NCI-H446 treated with DMSO at 0.1 percent for 48 hours (cell line): ENCODE data around the gene NUP54.

Experiments
- DNase-seq: peaks from one replicate; lab custom pipeline; 2025; lab: John Stamatoyannopoulos, UW

The NUP54 gene, protein sequence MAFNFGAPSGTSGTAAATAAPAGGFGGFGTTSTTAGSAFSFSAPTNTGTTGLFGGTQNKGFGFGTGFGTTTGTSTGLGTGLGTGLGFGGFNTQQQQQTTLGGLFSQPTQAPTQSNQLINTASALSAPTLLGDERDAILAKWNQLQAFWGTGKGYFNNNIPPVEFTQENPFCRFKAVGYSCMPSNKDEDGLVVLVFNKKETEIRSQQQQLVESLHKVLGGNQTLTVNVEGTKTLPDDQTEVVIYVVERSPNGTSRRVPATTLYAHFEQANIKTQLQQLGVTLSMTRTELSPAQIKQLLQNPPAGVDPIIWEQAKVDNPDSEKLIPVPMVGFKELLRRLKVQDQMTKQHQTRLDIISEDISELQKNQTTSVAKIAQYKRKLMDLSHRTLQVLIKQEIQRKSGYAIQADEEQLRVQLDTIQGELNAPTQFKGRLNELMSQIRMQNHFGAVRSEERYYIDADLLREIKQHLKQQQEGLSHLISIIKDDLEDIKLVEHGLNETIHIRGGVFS

DNA sequence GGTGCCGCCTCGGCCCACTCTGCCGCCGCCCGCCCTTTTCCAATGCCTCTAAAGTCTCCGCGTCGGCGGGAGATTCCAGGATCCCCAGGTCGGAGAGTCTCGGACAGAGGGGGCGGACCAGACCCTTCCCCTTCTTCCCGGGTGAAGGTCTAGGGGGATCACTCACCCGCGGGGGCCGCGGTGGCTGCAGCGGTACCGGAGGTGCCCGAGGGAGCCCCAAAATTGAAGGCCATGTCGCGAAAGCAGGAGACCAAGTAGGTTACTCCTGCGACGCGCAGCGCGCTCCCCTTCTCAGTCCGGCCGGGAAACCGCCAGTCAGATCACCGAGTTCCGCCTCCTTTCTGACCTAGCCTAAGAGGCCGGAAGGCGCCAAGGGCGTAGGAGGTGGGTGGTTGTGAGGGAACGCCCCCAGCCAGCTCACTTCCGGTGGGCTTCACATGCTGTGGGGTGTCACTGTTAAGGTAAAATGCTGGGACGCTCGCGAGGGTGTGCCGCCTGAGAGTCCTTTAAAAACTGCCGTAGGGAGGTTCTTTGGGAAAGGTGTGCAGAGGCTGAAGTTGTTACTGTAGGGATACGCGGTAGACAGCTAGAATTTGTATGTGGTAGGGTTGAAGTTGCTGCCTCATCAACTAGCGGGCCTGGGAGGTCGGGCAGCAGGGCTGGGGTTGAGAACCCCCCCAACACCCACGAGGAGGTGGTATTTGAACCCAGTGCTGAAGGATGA, at the start of gene NUP54:
Gene NUP54 (minus strand): TSS at position 256 of the 724 bp plus-strand sequence. CDS start 23 bp downstream, at position 233.
- DNase-seq, result peak; percentile 78

DNA sequence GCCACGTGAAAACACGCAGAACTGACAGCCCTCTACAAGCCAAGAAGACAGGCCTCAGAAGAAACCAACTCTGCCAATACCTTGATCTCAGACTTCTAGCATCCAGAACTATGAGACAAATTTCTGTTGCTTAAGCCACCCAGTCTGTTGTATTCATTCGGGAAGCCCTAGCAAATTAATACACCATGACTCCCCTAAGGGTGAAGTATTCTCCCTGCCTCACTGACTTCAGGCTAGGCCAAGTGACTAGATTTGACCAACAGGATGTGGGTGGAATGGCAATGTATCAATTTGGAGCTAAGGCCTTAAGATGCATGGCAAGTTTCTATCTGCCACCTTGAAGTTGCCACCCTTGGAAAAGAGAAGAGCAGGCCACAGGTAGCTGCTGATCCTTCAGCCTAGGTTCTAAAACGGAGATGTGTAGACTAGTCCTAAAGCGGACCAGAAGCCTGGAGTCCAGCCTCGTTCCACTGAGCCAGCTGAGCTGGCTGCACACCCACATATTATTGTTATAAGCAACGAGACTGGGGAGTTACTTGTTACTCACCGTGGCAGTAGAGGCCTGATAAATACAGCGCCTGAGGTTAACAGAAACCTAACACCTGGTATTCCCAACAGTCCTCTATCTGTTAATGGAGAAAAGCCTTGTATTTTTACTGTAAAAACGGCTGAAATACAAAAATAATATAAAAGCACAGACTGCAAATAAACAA, 49.0 kb upstream of the NUP54 start:
- no peak for DNase-seq

DNA sequence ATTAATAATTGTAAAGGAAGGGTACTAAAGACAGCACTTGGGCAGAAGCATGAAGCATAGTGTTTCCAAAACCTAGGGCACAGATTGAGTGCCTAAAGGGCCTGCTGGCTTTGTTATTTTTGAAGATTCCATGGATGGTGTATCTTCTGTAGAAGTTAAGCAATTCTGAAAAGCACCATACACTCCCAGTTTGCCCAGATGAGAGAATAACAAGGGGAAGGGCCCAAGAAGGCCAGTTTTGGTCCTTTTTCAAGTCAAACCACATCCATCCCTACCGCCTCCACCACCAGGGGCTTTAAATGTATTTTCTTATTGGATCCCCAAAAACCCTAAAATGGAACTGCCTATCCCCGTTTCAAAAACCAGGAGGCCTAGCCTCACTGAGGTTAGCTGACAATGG, 48.2 kb upstream of the NUP54 start:
- no peak for DNase-seq

DNA sequence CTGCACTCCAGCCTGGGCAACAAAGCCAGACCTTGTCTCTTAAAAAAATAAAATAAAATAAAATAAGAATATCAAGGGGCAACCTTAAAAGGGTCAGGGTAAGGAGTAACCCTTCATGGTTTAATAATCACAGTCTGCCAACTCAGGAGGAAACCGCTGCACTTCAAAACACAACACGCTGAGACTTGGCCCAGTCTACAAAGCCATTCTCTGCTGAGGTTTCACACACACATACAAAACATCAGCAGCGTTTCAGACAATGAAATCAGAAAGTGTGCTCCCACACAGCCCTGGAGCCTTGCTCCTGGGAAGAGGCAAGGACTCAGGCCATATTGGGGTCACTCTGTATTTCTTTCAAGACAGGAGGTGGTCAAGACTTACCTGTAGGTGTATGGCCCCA, 47.1 kb upstream of the NUP54 start:
- no peak for DNase-seq

DNA sequence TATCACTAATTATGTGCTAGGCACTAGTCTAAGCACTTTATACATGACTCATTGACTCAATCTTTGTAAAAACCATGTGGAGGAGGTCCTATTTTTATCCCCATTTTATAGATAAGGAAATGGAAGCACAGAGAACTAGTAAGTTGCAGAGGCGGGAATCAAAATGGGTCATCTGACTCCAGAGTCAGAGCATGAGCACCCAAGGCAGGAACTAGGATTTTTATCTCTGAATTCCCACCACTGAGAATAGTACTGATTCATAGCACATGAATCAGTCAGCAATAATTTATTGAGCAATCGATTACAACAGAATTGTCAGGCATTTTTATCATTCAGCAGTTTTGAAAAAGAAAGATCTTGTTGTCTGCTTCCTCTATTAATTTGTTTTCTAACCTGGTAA, 46.1 kb upstream of the NUP54 start:
- DNase-seq, result no peak

DNA sequence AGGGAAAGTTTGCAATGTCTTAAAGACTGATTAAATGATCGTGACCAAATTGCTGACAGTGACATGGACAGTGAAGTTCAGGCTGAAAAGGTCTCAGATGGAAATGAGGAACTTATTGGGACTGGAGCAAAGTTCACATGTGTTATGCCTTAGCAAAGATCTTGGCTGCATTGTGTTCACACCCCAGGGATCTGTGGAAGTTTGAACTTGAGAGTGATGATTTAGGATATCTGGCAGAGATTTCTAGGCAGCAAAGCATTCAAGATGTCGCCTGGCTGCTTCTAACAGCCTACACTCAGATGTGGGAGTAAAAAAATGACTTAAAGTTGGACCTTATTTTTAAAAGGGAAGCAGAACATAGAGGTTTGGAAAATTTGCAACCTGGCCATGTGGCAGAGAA, 44.0 kb upstream of the NUP54 start:
- peak; percentile 39 for DNase-seq

DNA sequence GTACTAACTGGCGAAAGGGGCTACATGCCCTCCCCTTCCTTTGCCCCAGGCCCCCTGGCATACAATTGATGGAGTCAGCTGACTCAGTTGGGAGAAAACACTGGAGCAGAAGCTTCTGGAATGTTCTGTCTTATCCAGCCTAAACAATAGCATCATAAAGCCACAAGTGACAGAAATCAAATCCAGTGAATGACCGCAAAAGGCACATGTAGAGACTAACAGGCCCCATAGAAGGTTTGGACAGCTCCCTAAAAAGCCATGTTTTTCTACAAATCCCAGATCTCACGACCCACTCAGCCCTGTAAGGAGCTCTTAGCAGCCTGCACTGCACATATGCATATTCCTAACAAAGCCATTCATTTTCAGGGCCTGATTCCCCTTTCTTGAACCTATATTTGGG, 40.4 kb upstream of the NUP54 start:
- DNase-seq, result no peak

DNA sequence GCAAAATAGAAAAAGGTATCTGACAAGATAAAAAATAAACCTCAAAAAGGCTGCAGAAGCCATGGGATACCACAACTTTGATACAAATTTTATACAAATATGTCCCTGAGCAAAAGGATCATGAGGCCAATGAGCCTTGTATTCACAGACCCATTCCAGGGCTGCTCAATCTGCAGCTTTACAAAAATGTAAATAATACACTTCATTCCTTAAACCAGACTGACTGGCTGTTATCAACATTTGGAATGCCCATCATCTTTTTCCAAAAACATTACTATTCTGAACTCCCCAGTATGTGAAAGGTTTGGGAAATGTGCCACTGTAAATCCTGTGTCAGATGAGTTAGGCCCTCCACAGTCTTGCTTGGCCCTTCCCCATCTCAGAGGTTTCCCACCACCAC, 40.0 kb upstream of the NUP54 start:
- DNase-seq, result no peak

DNA sequence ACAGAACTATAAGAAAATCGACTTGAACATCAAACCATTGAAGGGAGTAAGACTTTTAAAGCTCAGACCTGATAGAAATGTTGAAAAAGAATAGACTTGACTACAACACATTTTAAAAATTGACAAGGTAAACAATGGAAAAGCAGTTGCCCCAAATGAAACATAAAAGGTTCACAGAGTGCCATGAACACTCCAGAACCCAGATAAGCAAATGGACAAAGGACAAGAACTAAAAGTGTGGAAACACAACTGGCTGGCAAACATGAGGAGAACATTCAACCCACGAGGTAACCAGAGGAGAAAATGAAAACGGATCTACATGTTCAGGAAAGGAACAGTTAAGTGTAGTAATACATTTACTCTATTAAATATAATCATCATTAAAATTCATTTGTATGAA, 39.0 kb upstream of the NUP54 start:
- DNase-seq, result no peak

DNA sequence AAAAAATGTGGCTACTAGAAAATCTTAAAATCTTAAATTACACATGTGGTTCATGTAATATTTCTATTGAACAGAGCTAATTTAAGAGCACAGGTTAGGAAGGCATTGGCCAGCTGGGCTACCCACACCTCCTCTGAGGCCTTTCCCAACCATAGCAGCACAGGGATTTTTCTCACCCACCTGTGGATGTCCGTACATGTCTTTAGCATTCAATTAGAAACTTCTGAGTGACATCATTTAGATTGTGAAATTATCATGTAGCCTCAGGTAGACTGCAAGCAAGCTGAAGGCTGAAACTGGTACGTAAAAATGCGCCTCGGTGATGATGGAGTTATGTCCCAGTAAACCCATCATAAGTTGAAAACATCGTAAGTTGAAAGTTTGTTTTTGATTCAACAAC, 34.3 kb upstream of the NUP54 start:
- DNase-seq, result no peak

DNA sequence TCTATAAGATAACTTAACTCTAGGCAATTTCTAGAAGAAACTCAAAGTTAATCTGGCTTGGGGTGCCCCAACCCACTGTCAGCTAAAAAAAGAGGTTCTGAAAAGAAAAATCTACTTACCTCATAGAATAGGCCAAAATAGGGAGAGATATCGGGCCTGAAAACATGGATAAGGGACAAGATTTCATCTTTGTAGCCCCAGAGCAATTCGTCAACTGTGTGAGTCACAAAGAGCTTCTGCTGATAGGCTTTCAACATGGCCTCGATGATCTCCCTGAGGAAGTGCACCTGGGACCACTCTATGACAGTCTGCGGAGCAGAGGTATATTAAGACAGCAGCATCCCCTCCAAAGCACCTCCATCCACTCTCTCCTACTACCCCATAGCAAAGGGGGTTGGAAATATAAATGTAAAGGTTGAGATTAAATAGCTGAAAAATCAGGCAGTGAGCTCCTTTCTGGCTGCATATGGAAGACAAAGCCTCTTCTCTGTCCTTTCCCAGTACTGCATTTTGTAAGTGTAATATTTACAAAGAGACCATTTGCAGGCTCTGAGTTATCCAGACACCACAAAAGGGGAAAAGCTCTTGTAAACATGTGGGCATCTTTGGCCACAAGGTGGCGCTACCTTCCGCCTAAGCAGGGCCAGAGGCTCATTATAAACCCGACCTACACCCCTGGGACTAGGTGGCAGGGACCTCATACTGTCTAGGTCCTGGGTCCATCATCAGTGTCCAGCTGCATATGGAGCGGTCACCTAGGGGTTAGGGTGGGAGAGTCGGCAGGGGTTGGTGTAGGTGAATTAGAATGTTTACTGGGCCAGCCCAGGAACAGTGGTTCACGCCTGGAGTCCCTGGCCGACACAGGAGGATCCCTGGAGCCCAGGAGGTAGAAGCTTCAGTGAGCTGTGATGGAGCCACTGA, 31.5 kb upstream of the NUP54 start:
- peak; percentile 33 for DNase-seq

DNA sequence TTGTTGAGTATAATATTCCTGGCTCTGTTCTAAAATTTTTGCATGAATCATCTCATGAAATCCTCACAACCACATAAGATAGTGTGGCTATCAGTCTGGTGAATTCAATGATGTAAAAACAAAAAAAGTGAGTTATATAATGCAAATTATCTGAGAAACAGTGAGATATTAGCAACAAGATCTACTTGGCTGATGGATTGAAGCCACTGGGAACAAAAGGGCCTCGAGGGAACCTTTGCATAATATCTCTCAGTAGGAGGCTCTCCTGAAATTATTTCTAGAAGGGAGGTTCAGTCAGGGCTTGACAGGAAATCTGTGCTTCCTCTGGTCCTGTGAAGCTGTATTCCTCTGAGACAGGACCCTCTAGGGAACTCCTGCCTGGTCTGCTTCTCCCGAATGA, 30.1 kb upstream of the NUP54 start:
- DNase-seq, result no peak

DNA sequence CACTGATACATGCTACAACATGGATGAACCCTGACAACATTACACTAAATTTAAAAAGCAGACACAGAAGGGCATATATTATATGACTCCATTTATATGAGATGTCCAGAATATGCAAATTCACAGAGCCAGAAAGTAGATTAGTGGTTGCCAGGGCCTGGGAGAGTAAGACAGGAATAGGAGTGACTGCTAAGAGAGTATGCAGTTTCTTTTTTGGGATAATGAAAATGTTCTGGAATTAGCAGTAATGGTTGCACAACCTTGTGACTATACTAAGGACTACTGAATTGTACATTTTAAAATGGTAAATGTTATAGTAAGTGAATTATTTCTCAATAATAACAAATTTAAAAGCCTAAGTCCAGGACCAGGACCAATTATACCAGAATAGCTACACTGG, 29.5 kb upstream of the NUP54 start:
- DNase-seq, result no peak

DNA sequence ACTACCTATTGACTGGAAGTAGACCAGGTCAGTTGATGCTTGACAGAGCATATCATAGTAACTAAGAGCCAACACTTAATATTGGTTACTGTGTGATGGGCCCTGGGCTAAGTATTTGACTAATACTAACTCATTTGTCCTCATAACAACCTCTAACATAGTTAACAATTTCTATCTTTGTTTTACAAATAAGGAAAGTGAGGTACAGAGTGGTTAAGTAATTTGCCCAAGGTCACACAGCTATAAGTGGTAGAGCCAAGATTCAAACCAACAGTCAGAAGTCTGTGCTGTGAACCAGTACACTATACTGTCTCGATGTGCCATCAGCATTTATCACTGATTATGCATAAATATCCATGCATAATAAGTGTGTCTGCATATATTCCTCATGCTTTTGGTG, 27.1 kb upstream of the NUP54 start:
- DNase-seq, result no peak

DNA sequence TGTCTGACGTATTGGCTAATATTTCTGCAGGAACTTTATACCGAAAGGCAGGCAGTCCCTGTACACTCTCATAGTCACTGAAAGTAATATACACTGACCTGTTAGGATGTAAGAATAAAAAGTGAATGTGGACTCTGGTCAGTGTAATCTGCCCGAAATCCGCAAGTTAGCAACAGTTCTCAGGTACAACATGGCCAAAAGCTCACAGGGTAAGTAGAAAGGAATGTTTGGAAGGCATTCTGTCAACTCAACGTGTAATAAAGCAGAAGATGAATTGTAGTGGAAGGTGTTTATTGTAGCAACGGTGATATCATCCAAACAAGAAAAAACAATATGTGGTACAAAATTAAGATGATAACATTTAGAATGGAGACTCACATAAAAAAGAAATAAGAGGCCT, 26.0 kb upstream of the NUP54 start:
- DNase-seq, result no peak

DNA sequence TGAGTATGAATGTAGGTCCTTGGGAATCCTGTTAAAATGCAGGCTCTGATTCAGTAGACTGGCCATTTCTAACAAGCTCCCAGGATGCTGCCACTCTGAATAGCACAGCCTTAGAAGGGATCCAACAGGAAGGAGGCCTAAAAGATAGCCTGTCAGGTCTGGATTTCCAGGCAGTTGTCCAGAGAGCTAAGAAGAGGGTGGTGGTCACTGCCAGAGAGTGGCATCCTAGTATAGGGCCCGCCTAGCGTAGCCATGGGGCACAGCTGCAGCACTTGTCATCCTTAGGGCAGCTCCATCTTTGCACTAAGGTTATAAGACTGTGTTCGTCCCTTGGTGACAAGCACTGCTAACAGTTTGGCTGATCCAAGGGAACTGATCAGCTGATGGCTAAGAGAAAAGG, 20.5 kb upstream of the NUP54 start:
- DNase-seq, result no peak

DNA sequence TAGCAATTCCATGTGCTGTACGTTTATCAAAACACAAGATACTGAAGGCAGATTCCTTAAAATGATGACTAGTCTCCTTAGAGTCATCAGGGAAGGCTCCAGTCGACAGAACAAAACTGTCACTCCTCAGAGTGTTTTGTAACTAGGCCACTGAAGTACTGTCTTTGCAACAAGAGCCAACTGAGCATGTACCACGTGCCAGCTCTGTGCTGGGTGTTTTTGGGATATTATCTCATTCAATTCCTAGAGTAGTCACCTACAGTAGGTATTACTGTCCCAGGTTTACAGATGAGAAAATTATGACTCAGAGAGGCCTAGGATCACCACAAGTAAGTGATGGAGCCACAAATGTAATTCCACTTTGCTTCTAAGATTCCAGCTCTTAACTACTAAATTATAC, 18.3 kb upstream of the NUP54 start:
- no peak for DNase-seq

DNA sequence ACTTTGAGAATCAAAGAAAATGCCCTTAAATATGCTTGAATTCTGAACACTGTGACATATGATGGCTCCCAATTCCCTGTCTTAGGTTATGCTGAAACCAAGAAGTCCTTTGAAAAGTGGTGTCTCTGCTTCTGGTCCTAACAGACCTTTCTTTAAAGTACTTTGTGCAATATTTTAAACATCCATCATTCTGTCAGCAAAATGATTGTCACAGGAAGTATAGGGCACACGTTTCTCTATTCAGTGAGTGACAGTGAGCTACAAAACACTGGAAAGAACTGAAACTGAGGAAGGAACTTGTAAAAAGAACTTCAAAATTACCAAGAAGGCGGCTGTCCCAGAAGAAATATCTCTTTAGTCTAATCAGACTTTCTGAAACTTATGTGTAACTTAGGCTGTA, 12.2 kb upstream of the NUP54 start:
- DNase-seq, result no peak

DNA sequence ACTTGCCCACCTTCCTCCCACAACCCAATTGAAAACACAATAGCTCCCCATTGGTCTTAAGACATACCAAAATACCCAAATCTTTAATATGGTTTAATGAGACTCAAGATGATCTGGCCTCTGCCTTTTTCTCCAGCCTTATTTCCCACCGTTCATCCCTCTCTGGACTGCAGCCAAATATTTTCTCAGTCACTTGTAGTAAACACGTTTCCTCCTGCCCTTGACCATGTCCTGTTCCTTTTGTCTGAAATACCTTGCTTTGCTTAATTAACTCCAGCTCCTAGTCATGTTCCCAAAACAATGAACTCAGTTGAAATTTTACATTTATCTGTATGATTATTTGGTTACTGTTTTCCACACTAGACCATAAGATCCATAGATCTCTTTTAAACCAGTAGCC, 8.4 kb upstream of the NUP54 start:
- DNase-seq, result no peak

DNA sequence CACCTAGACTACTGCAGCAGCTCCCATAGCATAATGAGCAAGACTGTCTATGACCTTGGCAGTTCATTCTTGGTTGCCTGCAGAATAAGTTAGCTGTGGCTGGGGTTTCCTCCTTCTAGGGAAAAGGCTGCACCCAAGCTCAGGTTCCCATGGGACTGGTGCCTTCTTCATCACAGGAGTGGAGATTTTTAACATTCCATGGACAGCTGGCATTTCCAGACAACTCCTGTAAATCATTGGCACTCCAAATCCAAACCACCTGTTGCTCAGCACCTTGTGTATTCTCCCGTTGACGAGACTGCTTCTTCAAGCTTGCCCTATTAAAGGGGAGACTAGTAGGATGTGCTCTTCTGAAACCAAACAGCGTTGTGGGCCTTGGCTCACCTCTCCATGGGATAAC, 7.8 kb upstream of the NUP54 start:
- DNase-seq, result no peak

DNA sequence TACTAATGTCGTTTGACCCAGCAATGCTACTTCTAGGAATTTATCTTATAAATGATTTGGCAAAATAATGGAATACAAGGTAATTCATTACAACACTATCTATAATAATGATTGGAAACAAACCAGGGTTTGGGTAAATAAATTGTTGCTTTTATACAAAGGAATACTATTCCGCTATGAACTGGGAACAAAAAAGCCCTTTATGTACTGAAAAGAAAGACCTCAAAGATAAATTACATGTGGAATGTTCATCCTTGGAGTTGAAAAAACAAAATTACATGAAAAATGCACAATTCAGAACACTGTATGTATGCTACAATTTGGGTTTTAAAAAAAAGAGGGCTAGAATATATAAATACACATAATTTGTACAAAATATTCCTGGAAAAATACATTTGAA, 5.2 kb upstream of the NUP54 start:
- DNase-seq, result no peak
